ENCODE measurements around the gene SPACA6.

DNA sequence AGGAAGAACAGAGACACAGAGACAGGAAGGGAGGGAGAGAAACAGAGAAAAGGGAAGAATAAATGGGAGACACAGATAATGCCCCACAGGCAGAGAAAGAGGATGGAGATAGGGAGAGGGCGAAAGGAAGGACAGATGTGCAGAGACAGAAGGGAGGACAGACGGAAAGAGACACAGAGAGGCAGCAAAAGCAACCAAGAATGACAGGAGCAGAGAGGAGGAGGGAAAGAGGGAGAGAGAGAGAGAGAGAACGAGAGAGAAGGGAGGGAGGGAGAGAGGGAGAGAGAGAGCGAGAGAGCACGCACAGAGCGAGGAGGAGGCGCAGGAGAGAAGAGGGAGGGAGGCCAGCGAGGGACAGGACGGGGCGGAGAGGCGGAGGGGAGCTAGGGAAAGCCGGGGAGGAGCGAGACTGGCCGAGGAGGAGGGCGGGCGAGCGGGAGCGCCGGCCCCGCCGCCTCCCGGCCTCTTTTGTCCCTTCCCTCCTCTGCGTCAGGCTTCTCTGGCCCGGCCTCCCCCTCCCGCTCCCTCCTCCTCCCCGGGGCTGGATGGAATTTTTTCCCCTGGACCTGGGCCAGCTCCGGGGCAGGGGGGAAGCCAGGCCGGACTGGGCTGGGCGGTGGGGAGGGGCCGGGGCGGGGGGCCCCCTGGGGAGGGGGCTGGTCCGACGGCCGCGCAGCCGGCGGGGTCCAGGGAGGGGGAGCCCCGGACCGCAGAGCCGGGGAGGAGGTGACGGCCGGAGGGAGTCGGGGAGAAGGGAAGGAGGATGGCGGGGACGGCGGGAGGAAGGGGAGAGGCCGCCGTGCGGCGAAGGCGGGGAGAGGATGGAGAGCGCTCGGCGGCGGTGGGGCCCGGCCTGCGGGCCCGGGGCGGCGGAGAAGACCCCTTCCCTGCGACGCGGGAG lies 4.2 kb upstream of the SPACA6 start:
- TF ChIP-seq CTCF (IDR thresholded peaks at IDR 0.05) (no peak), FOXK1 (CRISPR knock-in tag; IDR thresholded peaks at IDR 0.05) (no peak), ETV6 (CRISPR knock-in tag; IDR thresholded peaks at IDR 0.05) (no peak), PRRX2 (CRISPR knock-in tag; IDR thresholded peaks at IDR 0.05) (no peak), ZNF532 (CRISPR knock-in tag; IDR thresholded peaks at IDR 0.05; ENCODE audit: borderline replicate concordance) (no peak), ZNF281 (CRISPR knock-in tag; IDR thresholded peaks at IDR 0.05) (no peak), AFF4 (CRISPR knock-in tag; IDR thresholded peaks at IDR 0.05; ENCODE audit: borderline replicate concordance) (no peak)
- TF ChIP-seq, protein P1, sequence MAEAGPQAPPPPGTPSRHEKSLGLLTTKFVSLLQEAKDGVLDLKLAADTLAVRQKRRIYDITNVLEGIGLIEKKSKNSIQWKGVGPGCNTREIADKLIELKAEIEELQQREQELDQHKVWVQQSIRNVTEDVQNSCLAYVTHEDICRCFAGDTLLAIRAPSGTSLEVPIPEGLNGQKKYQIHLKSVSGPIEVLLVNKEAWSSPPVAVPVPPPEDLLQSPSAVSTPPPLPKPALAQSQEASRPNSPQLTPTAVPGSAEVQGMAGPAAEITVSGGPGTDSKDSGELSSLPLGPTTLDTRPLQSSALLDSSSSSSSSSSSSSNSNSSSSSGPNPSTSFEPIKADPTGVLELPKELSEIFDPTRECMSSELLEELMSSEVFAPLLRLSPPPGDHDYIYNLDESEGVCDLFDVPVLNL (CRISPR knock-in tag; IDR thresholded peaks at IDR 0.05; ENCODE audit: borderline replicate concordance, low read depth) = no peak
- TF ChIP-seq, protein P2, sequence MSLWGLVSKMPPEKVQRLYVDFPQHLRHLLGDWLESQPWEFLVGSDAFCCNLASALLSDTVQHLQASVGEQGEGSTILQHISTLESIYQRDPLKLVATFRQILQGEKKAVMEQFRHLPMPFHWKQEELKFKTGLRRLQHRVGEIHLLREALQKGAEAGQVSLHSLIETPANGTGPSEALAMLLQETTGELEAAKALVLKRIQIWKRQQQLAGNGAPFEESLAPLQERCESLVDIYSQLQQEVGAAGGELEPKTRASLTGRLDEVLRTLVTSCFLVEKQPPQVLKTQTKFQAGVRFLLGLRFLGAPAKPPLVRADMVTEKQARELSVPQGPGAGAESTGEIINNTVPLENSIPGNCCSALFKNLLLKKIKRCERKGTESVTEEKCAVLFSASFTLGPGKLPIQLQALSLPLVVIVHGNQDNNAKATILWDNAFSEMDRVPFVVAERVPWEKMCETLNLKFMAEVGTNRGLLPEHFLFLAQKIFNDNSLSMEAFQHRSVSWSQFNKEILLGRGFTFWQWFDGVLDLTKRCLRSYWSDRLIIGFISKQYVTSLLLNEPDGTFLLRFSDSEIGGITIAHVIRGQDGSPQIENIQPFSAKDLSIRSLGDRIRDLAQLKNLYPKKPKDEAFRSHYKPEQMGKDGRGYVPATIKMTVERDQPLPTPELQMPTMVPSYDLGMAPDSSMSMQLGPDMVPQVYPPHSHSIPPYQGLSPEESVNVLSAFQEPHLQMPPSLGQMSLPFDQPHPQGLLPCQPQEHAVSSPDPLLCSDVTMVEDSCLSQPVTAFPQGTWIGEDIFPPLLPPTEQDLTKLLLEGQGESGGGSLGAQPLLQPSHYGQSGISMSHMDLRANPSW (CRISPR knock-in tag; conservative IDR thresholded peaks at IDR 0.05; ENCODE audit: low read depth) = no peak
- TF ChIP-seq, protein P3, sequence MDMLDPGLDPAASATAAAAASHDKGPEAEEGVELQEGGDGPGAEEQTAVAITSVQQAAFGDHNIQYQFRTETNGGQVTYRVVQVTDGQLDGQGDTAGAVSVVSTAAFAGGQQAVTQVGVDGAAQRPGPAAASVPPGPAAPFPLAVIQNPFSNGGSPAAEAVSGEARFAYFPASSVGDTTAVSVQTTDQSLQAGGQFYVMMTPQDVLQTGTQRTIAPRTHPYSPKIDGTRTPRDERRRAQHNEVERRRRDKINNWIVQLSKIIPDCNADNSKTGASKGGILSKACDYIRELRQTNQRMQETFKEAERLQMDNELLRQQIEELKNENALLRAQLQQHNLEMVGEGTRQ (CRISPR knock-in tag; IDR thresholded peaks at IDR 0.05) = no peak

All from WTC11 (cell line).